ENCODE data around the gene KCTD19.

The KCTD19 gene

GRCh38 chr16:67242138-67242730 lies 84.3 kb downstream of the KCTD19 start:
- DNase-seq (ENCODE audit: low read depth): no peak

- peak; percentile 85 for DNase-seq (ENCODE audit: low read depth)
Observed at GRCh38 chr16:67241008-67241900, 85.3 kb downstream of the KCTD19 start.

GRCh38 chr16:67240506-67240905 lies 86.0 kb downstream of the KCTD19 start:
- DNase-seq (ENCODE audit: low read depth): peak; percentile 39

Measured in iris pigment epithelial cell (primary cell).